Karpas-422 (cell line): Measurements from ENCODE around the gene SEMA5B. TPM values are rescaled to one million over a fixed set of nuclear protein-coding genes. Genes with fewer than 3 reads are reported as not detected.

Experiments used
- DNase-seq: peaks from one replicate; pipeline ENCODE4 v3.0.0-alpha.2; 2015
- H2AFZ ChIP-seq: fragments of 200-600 bp; sonication (generic); 2 replicates; pipeline ENCODE4 v1.6.1; 2014; ENCODE audit warnings: antibody characterized with exemption, low read length, mixed read lengths
- H3K27ac ChIP-seq: fragments of 200-600 bp; sonication (generic); 2 replicates; pipeline ENCODE4 v1.5.1; 2014; ENCODE audit warnings: mild to moderate bottlenecking, low read length, moderate library complexity
- H3K27me3 ChIP-seq: fragments of 200-600 bp; sonication (generic); 2 replicates; pipeline ENCODE4 v1.6.1; 2014; ENCODE audit warnings: low read length, mixed read lengths
- H3K36me3 ChIP-seq: fragments of 200-600 bp; sonication (generic); 2 replicates; pipeline ENCODE4 v1.6.1; 2014; ENCODE audit warnings: low read length, mixed read lengths; ENCODE audit not compliant: insufficient read depth
- H3K4me1 ChIP-seq: fragments of 200-600 bp; sonication (generic); 2 replicates; pipeline ENCODE4 v1.6.1; 2014; ENCODE audit warnings: mild to moderate bottlenecking, low read length, mixed read lengths
- H3K4me2 ChIP-seq: fragments of 200-600 bp; sonication (generic); 2 replicates; pipeline ENCODE4 v1.6.1; 2014; ENCODE audit warnings: low read length, low read depth, mild to moderate bottlenecking; ENCODE audit not compliant: poor library complexity, severe bottlenecking
- H3K4me3 ChIP-seq: fragments of 200-600 bp; sonication (generic); 2 replicates; pipeline ENCODE4 v1.5.1; 2014; ENCODE audit warnings: mild to moderate bottlenecking, antibody characterized with exemption, low read length, mixed read lengths
- H3K79me2 ChIP-seq: fragments of 200-600 bp; sonication (generic); 2 replicates; pipeline ENCODE4 v1.6.1; 2014; ENCODE audit warnings: mild to moderate bottlenecking, low read length, mixed read lengths
- H3K9ac ChIP-seq: fragments of 200-600 bp; sonication (generic); 2 replicates; pipeline ENCODE4 v1.6.0; 2014; ENCODE audit warnings: low read length
- H3K9me2 ChIP-seq: fragments of 200-600 bp; sonication (generic), shearing (Covaris generic); replicated peaks from 2 replicates; pipeline ENCODE4 v1.6.0; 2014; ENCODE audit warnings: mild to moderate bottlenecking, low read length, moderate library complexity; ENCODE audit not compliant: insufficient read depth
- H3K9me3 ChIP-seq: fragments of 300-700, 200-600 bp; sonication (generic); 2 replicates; pipeline ENCODE4 v1.6.1; 2014; ENCODE audit warnings: low read length, mixed read lengths
- H4K20me1 ChIP-seq: fragments of 200-600 bp; sonication (generic); 2 replicates; pipeline ENCODE4 v1.6.1; 2014; ENCODE audit warnings: mild to moderate bottlenecking, antibody characterized with exemption, low read length, low read depth; ENCODE audit not compliant: insufficient read depth
- total RNA-seq: library from RNA; depleted of rRNA; stranded (reverse); fragments of >200 nt; shearing (Covaris generic); gene quantifications from 2 replicates; pipeline ENCODE4 v1.2.3, GENCODE V29; 2014; ENCODE audit warnings: low replicate concordance

Gene SEMA5B
- total RNA-seq, 1 experiment from 2014 or later: not detected

DNA sequence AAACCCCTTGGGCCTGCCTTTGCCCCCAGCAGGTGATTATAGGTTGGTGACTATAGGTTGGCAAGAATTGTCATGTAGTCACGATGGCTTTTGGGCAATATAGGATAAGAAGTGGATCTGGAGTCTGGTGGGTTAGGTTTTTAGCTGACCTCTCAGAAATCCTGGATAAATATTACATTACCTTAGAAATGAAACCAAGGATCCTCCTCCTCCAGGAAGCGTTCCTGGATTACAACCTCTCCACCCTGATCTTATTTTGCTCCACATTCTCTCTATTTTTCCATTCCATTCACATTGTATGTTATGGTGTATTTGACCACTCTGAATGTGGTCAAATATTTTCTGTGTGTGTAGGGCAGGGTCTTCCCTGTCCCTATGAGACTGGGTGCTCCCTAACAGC lies 82.3 kb downstream of the SEMA5B start:
- Histone ChIP-seq H3K27ac (no peak overlapping the region), H3K36me3 (no peaks in the 10 kb centered on the region), H3K79me2 (no peaks in the 10 kb centered on the region), H4K20me1 (no peaks in the 10 kb centered on the region), H3K27me3 (no peaks in the 10 kb centered on the region), H2AFZ (no peak overlapping the region), H3K9me2 (no peaks in the 10 kb centered on the region), H3K4me2 (no peak overlapping the region), H3K4me1 (peaks cover 7% of the 10 kb centered on the region), H3K4me3 (no peak overlapping the region), H3K9ac (no peak overlapping the region), H3K9me3 (no peaks in the 10 kb centered on the region)
- DNase-seq: no peak

DNA sequence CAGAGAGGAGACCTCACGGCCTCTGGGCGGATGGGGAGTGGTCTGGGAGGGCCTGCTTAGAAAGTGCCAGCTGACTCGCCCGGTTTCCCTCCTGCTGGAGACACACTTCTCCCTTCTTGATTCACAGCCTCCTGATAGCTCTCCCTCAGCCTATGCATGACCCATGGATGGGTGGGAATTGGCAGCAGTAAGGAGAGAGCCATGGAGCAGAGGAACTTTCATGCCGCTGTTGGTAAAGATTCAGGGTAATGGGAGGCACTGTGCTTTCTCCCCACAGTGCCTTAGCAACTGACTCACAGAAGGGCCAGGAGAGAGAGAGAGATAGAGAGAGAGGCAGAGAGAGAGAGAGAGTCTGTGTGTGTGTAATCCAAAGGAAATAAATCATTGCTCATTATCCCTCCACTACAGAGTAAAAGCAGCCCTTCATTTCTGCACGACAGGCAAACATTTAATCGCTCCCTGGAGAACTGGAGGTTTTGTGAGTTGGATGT lies 82.8 kb downstream of the SEMA5B start:
- H3K27ac ChIP-seq: no peak overlapping the region
- no peaks in the 10 kb centered on the region for H3K9me3 ChIP-seq
- H3K4me1 ChIP-seq: peaks cover 7% of the 10 kb centered on the region
- DNase-seq: no peak
- H3K27me3 ChIP-seq: no peaks in the 10 kb centered on the region
- H4K20me1 ChIP-seq: no peaks in the 10 kb centered on the region
- H3K4me2 ChIP-seq: no peak overlapping the region
- H3K79me2 ChIP-seq: no peaks in the 10 kb centered on the region
- no peak overlapping the region for H2AFZ ChIP-seq
- no peak overlapping the region for H3K4me3 ChIP-seq
- no peak overlapping the region for H3K9ac ChIP-seq
- no peaks in the 10 kb centered on the region for H3K36me3 ChIP-seq
- no peaks in the 10 kb centered on the region for H3K9me2 ChIP-seq

GRCh38 chr3:122943828-122944190 lies 83.8 kb downstream of the SEMA5B start:
- Histone ChIP-seq H4K20me1 (no peaks in the 10 kb centered on the region), H3K4me2 (no peak overlapping the region), H3K9ac (no peak overlapping the region), H3K36me3 (no peaks in the 10 kb centered on the region), H2AFZ (no peak overlapping the region), H3K9me3 (no peaks in the 10 kb centered on the region), H3K27ac (no peak overlapping the region), H3K9me2 (no peaks in the 10 kb centered on the region), H3K4me1 (no peaks in the 10 kb centered on the region), H3K4me3 (no peak overlapping the region), H3K79me2 (no peaks in the 10 kb centered on the region), H3K27me3 (no peaks in the 10 kb centered on the region)
- no peak for DNase-seq

DNA sequence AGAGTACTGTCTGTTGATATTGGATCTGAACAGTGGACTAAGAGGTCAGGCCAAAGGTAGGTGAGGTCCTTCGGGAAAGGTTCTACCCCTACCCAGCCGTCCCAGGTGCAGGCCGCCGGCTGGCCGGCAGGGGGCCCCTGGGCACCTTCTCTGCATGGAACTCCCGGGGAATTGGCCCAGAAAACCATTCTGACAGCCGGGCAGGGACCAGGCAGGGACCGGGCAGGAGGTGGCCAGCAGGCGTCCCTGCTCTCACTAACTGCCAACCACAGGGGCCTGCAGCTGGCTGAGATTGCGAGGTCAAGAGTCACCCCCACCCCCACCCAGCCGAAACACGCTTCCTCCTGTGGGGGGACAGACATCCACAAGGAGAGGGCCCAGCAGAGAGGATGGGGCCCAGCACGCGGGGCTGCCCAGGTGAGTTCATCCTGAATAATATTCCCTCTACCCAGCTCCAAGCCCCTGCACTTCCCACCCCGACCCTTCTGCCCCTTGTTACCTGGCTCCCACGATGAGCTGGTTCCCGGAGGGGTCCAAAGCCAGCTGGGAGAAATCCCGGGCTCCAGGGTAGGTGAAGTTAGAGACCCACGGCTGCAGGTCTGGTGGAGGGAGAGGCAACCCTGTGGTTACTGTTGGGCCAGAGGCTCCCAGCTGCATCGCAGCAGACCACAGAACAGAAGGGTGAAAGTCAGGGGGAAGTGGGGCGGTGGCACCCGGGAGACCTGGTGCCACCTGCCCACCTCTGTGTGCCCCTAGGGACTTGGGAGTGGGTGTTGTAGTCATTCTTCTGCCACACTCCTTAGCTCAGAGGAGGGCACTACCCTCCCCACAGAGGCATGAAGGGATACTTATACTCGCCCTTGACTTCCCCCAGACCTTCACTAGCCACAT lies 84.4 kb downstream of the SEMA5B start:
- H3K9me3 ChIP-seq: no peaks in the 10 kb centered on the region
- peak; percentile 81 for DNase-seq
- H3K9ac ChIP-seq: no peak overlapping the region
- no peaks in the 10 kb centered on the region for H3K36me3 ChIP-seq
- no peaks in the 10 kb centered on the region for H3K9me2 ChIP-seq
- H3K4me3 ChIP-seq: no peak overlapping the region
- no peaks in the 10 kb centered on the region for H3K4me1 ChIP-seq
- no peak overlapping the region for H3K27ac ChIP-seq
- no peaks in the 10 kb centered on the region for H3K27me3 ChIP-seq
- H2AFZ ChIP-seq: no peak overlapping the region
- no peak overlapping the region for H3K4me2 ChIP-seq
- H4K20me1 ChIP-seq: no peaks in the 10 kb centered on the region
- no peaks in the 10 kb centered on the region for H3K79me2 ChIP-seq

- H2AFZ ChIP-seq: no peak overlapping the region
- H3K27me3 ChIP-seq: no peaks in the 10 kb centered on the region
- no peak for DNase-seq
- no peak overlapping the region for H3K9ac ChIP-seq
- H3K4me2 ChIP-seq: no peak overlapping the region
- H3K4me3 ChIP-seq: no peak overlapping the region
- no peaks in the 10 kb centered on the region for H3K9me2 ChIP-seq
- H3K27ac ChIP-seq: no peak overlapping the region
- no peaks in the 10 kb centered on the region for H3K9me3 ChIP-seq
- no peaks in the 10 kb centered on the region for H3K4me1 ChIP-seq
- H3K36me3 ChIP-seq: no peaks in the 10 kb centered on the region
- no peaks in the 10 kb centered on the region for H4K20me1 ChIP-seq
- H3K79me2 ChIP-seq: no peaks in the 10 kb centered on the region
Observed at GRCh38 chr3:122942239-122942638, 85.3 kb downstream of the SEMA5B start.

DNA sequence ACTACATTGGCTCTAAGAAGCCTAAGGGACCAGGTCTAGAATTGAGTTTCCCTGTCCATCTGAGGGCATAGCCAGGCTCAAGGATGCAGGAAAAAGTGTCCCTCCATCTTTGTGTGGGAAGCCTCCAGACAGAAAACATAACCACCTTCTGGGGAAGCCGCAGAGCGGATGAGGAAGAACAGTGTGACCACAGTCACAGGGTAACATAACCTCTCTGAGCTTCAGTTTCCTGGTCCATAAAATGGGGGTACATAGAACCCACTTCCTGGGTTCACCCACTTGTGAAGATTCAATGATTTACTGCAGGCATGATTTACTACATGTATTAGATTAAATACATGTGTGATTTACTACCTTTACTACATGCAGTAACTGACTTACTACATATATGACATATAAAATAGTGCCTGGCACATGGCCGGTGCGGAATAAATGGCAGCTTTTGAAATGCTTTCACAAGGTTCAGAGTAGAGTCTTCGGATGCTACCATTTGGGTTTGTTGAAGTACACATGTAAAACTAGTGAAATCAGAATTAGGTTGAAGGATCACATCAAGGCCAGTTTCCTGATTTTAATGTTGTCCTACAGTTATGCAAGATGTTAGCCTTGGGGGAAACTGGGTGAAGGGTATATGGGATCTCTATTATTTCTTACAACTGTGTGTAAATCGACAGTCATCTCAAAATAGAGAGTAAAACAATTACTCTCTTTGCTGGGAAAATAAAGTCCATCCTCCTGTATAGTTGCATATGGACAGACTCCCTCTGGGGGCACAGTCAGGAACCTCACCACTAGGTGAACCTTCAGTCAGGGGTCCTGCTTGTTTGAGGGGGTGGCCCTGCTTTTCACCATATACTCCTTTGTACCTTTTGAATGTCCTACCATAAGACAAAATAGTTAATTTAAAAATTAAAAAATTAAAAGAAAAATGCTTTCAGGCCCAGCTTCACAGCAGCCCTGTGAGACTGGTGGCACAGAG lies 86.0 kb downstream of the SEMA5B start:
- H3K9me2 ChIP-seq: no peaks in the 10 kb centered on the region
- no peaks in the 10 kb centered on the region for H3K79me2 ChIP-seq
- no peak overlapping the region for H3K4me3 ChIP-seq
- H3K36me3 ChIP-seq: no peaks in the 10 kb centered on the region
- H3K27me3 ChIP-seq: no peaks in the 10 kb centered on the region
- no peaks in the 10 kb centered on the region for H4K20me1 ChIP-seq
- no peak overlapping the region for H3K4me2 ChIP-seq
- no peak for DNase-seq
- no peak overlapping the region for H3K27ac ChIP-seq
- no peaks in the 10 kb centered on the region for H3K9me3 ChIP-seq
- no peak overlapping the region for H3K9ac ChIP-seq
- no peak overlapping the region for H2AFZ ChIP-seq
- no peaks in the 10 kb centered on the region for H3K4me1 ChIP-seq

GRCh38 chr3:122940628-122941086 lies 86.9 kb downstream of the SEMA5B start:
- DNase-seq: no peak
- H3K9ac ChIP-seq: no peak overlapping the region
- no peak overlapping the region for H3K27ac ChIP-seq
- no peaks in the 10 kb centered on the region for H3K79me2 ChIP-seq
- no peaks in the 10 kb centered on the region for H3K36me3 ChIP-seq
- H4K20me1 ChIP-seq: no peaks in the 10 kb centered on the region
- H3K9me2 ChIP-seq: no peaks in the 10 kb centered on the region
- no peak overlapping the region for H3K4me2 ChIP-seq
- no peak overlapping the region for H3K4me3 ChIP-seq
- H2AFZ ChIP-seq: no peak overlapping the region
- H3K4me1 ChIP-seq: no peaks in the 10 kb centered on the region
- H3K9me3 ChIP-seq: no peaks in the 10 kb centered on the region
- H3K27me3 ChIP-seq: no peaks in the 10 kb centered on the region
